Fibroblast of lung (primary cell): Measurements from ENCODE around the gene RPEL1. TPM values are rescaled to one million over a fixed set of nuclear protein-coding genes. Genes with fewer than 3 reads are reported as not detected.

Experiments
- DNase-seq, 2 donors: peaks; one replicate each; pipeline versions ENCODE4 v3.0.0 to v3.0.0-alpha.2; 2010; ENCODE audit warnings: low read depth in 2 of 2
- H2AFZ ChIP-seq: 2 replicates; pipeline ENCODE4 v1.5.1; 2012; ENCODE audit warnings: low read length, control low read depth, inconsistent platforms
- H3K27ac ChIP-seq: 2 replicates; pipeline ENCODE4 v1.5.1; 2011; ENCODE audit warnings: low read length, control low read depth; ENCODE audit not compliant: insufficient read depth
- H3K27me3 ChIP-seq: 2 replicates; pipeline ENCODE4 v1.5.1; 2011; ENCODE audit warnings: mild to moderate bottlenecking, low read length; ENCODE audit not compliant: control insufficient read depth, insufficient read depth
- H3K36me3 ChIP-seq: 2 replicates; pipeline ENCODE4 v1.5.1; 2011; ENCODE audit warnings: low read length; ENCODE audit not compliant: control insufficient read depth, insufficient read depth
- H3K4me1 ChIP-seq: 2 replicates; pipeline ENCODE4 v1.5.1; 2011; ENCODE audit warnings: low read length; ENCODE audit not compliant: control insufficient read depth, insufficient read depth; ENCODE audit errors: extremely low read depth
- H3K4me2 ChIP-seq: 2 replicates; pipeline ENCODE4 v1.5.1; 2011; ENCODE audit warnings: low read length, control low read depth; ENCODE audit not compliant: insufficient read depth; ENCODE audit errors: extremely low read depth
- H3K4me3 ChIP-seq, 4 experiments: fragments of 200-600 bp in 1 of 4; sonication (generic) in 1 of 4; replicated peaks in 1 of 4; 2 replicates each; pipeline ENCODE4 v1.5.1; 2011 to 2016; ENCODE audit warnings: low read length in 4 of 4, low read depth in 3 of 4, mild to moderate bottlenecking in 3 of 4, control low read depth in 2 of 4, inconsistent platforms in 1 of 4, mixed read lengths in 1 of 4; ENCODE audit not compliant: insufficient read depth in 1 of 4; ENCODE audit errors: control extremely low read depth in 1 of 4
- H3K79me2 ChIP-seq: 2 replicates; pipeline ENCODE4 v1.5.1; 2012; ENCODE audit warnings: mild to moderate bottlenecking, low read length, inconsistent platforms; ENCODE audit not compliant: control insufficient read depth, insufficient read depth
- H3K9ac ChIP-seq: 2 replicates; pipeline ENCODE4 v1.5.1; 2011; ENCODE audit warnings: mild to moderate bottlenecking, low read length, control low read depth; ENCODE audit not compliant: insufficient read depth
- H3K9me3 ChIP-seq: 2 replicates; pipeline ENCODE4 v1.5.1; 2012; ENCODE audit warnings: low read depth, low read length; ENCODE audit not compliant: control insufficient read depth, insufficient read depth
- H4K20me1 ChIP-seq: 2 replicates; pipeline ENCODE4 v1.5.1; 2011; ENCODE audit warnings: low read length; ENCODE audit not compliant: control insufficient read depth, insufficient read depth; ENCODE audit errors: extremely low read depth
- EZH2 ChIP-seq: IDR thresholded peaks from 2 replicates; pipeline ENCODE4 v1.5.1; 2012; ENCODE audit warnings: low read length, control low read depth, mild to moderate bottlenecking; ENCODE audit errors: missing control alignments
- polyA plus RNA-seq, 2 donors: library from polyadenylated mRNA; depleted of rRNA in 1 of 2; stranded (reverse) in 1 of 2; unstranded in 1 of 2; fragments of >200 nt; gene quantifications; 2 replicates each; pipeline ENCODE4 v1.2.1, GENCODE V29; 2011 to 2012; ENCODE audit warnings: missing spikeins in 1 of 2
- total RNA-seq: library from RNA; depleted of rRNA; stranded (reverse); fragments of >200 nt; gene quantifications from 2 replicates; pipeline ENCODE4 v1.2.1, GENCODE V29; 2014
- TF ChIP-seq, protein P1 (sequence below), 2 donors: IDR thresholded peaks in 1 of 2; conservative IDR thresholded peaks in 1 of 2; 1 replicate in 1 of 2; 2 replicates in 1 of 2; pipeline ENCODE4 v1.5.1; 2011 to 2012; ENCODE audit warnings: low read length in 2 of 2, control low read depth in 1 of 2, inconsistent platforms in 1 of 2, low read depth in 1 of 2, mild to moderate bottlenecking in 1 of 2

RPEL1 gene
- total and polyA plus RNA-seq, 2 donors (not counting 1 experiment from before 2014, with no cell fraction given), result 0.17 to 0.18 TPM

DNA sequence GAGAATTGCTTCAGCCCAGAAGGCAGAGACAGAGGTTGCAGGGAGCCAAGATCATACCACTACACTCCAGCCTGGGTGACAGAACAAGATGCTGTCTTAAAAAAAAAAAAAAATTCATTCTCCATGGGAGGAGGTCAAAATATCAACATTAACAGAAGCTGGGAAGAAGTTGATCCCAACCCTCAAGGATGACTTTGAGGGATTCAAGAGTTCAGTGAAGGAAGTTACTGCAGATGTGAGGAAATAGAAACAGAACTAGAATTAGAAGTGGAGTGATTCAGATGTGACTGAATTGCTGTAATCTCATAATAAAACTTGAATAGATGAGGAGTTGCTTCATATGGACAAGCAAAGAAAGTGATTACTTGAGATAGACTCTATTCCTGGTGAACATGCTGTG lies 19.7 kb upstream of the RPEL1 start:
- Histone ChIP-seq H2AFZ (no peak overlapping the region), H3K4me3 (no peak overlapping the region), H4K20me1 (no peaks in the 10 kb centered on the region), H3K9ac (no peak overlapping the region), H3K27ac (no peak overlapping the region), H3K9me3 (no peaks in the 10 kb centered on the region), H3K79me2 (no peaks in the 10 kb centered on the region), H3K36me3 (no peaks in the 10 kb centered on the region), H3K4me2 (no peak overlapping the region), H3K27me3 (no peaks in the 10 kb centered on the region), H3K4me1 (peaks cover 6% of the 10 kb centered on the region)
- no peak for TF ChIP-seq EZH2
- TF ChIP-seq, protein P1, sequence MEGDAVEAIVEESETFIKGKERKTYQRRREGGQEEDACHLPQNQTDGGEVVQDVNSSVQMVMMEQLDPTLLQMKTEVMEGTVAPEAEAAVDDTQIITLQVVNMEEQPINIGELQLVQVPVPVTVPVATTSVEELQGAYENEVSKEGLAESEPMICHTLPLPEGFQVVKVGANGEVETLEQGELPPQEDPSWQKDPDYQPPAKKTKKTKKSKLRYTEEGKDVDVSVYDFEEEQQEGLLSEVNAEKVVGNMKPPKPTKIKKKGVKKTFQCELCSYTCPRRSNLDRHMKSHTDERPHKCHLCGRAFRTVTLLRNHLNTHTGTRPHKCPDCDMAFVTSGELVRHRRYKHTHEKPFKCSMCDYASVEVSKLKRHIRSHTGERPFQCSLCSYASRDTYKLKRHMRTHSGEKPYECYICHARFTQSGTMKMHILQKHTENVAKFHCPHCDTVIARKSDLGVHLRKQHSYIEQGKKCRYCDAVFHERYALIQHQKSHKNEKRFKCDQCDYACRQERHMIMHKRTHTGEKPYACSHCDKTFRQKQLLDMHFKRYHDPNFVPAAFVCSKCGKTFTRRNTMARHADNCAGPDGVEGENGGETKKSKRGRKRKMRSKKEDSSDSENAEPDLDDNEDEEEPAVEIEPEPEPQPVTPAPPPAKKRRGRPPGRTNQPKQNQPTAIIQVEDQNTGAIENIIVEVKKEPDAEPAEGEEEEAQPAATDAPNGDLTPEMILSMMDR (conservative IDR thresholded peaks at IDR 0.05 in 1 of 2, IDR thresholded peaks at IDR 0.05 in 1 of 2; ENCODE audit: low read depth in 1 of 2, low read length in 2 of 2), result no peak
- DNase-seq, result no peak

DNA sequence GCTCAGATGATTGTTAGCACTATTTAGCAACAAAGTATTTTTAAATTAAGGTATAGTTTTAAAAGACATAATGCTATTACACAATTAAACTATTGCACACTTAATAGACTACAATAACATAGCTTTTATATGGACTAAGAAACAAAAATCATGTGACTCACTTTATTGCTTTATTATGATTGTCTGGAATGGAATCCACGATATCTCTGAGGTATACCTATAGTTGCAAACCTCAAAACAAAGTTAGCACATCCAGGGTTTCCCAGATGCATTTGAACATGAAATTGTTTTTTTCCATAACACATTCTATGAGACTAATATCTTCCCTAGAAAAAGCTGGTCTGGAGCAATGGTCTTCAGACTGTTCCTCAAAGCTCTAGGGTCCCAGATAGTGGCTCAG lies 18.3 kb upstream of the RPEL1 start:
- TF ChIP-seq, protein P1 (conservative IDR thresholded peaks at IDR 0.05 in 1 of 2, IDR thresholded peaks at IDR 0.05 in 1 of 2; ENCODE audit: low read depth in 1 of 2, low read length in 2 of 2), result no peak
- Histone ChIP-seq H3K27me3 (no peaks in the 10 kb centered on the region), H3K79me2 (no peaks in the 10 kb centered on the region), H3K4me2 (no peak overlapping the region), H3K27ac (no peak overlapping the region), H2AFZ (no peak overlapping the region), H3K9me3 (no peaks in the 10 kb centered on the region), H3K9ac (no peak overlapping the region), H4K20me1 (no peaks in the 10 kb centered on the region), H3K4me3 (no peak overlapping the region), H3K36me3 (no peaks in the 10 kb centered on the region), H3K4me1 (peaks cover 14% of the 10 kb centered on the region)
- DNase-seq, result peak in 1 of 2 donors; percentile 34

DNA sequence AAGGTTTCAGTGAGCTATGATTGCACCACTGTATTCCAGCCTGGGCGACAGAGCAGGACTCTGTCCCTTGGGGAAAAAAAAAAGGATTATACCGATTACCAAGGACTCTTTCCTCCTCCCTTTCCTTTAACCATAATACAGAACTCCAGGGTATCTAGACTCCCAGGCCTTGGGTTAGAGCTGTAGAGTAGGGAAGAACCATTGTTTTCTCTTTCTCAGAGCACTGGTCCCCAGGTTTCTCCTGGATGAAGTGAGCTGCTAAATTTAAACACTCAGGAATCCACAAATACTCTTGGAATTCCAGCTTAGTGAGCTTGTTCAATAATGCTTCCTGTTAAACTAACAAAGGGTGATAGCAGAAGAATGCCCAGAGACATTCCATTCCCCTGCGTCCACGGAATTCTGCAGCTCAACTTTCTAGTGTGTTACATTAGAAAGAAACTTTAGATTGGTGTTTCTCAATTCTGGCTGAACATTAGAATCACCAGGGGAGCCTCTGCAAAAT lies 14.6 kb upstream of the RPEL1 start:
- H3K4me2 ChIP-seq, result peak overlapping the region; percentile 20
- H3K4me1 ChIP-seq, result peaks cover 14% of the 10 kb centered on the region
- no peaks in the 10 kb centered on the region for H4K20me1 ChIP-seq
- no peaks in the 10 kb centered on the region for H3K79me2 ChIP-seq
- H3K27me3 ChIP-seq, result no peaks in the 10 kb centered on the region
- TF ChIP-seq, protein P1 (conservative IDR thresholded peaks at IDR 0.05 in 1 of 2, IDR thresholded peaks at IDR 0.05 in 1 of 2; ENCODE audit: low read depth in 1 of 2, low read length in 2 of 2), result no peak
- no peak for TF ChIP-seq EZH2
- peak overlapping the region; percentile 62 for H3K27ac ChIP-seq
- H2AFZ ChIP-seq, result no peak overlapping the region
- H3K4me3 ChIP-seq, result no peak overlapping the region
- H3K9me3 ChIP-seq, result no peaks in the 10 kb centered on the region
- H3K9ac ChIP-seq, result no peak overlapping the region
- DNase-seq, result peak; percentile 89 to 98
- no peaks in the 10 kb centered on the region for H3K36me3 ChIP-seq
